ENCODE measurements around the gene LYST.

- TF ChIP-seq CTCF (IDR thresholded peaks at IDR 0.05) (no peak), POLR2AphosphoS5 (IDR thresholded peaks at IDR 0.05) (no peak), POLR2A (IDR thresholded peaks at IDR 0.05) (no peak)
These were observed 136.7 kb downstream of the LYST start for GRCh38 chr1:235730007-235730406.

All from prostate gland (tissue), 2 donors.